ENCODE data around the gene STXBP5L.
A peak's percentile ranks its signal among the peaks of the same experiment; 100 is the strongest.
"Not testable (repeated sequence)": the region's sequence is repeated elsewhere in the genome, so short reads cannot be mapped to it uniquely, and the experiment has no call there.

Gene STXBP5L

GRCh38 chr3:121362035-121362734 lies 454.2 kb downstream of the STXBP5L start:
- no peak for DNase-seq (ENCODE audit: low read depth)
- H3K4me3 ChIP-seq (ENCODE audit: low read length) = no peak overlapping the region
- TF ChIP-seq, protein P1, sequence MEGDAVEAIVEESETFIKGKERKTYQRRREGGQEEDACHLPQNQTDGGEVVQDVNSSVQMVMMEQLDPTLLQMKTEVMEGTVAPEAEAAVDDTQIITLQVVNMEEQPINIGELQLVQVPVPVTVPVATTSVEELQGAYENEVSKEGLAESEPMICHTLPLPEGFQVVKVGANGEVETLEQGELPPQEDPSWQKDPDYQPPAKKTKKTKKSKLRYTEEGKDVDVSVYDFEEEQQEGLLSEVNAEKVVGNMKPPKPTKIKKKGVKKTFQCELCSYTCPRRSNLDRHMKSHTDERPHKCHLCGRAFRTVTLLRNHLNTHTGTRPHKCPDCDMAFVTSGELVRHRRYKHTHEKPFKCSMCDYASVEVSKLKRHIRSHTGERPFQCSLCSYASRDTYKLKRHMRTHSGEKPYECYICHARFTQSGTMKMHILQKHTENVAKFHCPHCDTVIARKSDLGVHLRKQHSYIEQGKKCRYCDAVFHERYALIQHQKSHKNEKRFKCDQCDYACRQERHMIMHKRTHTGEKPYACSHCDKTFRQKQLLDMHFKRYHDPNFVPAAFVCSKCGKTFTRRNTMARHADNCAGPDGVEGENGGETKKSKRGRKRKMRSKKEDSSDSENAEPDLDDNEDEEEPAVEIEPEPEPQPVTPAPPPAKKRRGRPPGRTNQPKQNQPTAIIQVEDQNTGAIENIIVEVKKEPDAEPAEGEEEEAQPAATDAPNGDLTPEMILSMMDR (conservative IDR thresholded peaks at IDR 0.05; ENCODE audit: low read length) = no peak

DNA sequence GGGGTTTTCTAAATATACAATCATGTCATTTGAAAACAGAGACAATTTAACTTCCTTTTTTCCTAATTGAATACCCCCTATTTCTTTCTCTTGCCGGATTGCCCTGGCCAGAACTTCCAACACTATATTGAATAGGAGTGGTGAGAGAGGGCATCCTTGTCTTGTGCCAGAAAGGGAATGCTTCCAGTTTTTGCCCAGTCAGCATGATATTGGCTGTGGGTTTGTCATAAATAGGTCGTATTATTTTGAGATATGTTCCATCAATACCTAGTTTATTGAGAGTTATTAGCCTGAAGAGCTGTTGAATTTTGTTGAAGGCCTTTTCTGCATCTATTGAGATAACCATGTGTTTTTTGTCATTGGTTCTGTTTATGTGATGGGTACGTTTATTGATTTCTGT lies 480.3 kb downstream of the STXBP5L start:
- not testable (repeated sequence) for DNase-seq (ENCODE audit: low read depth); H3K4me3 ChIP-seq (ENCODE audit: low read length)

DNA sequence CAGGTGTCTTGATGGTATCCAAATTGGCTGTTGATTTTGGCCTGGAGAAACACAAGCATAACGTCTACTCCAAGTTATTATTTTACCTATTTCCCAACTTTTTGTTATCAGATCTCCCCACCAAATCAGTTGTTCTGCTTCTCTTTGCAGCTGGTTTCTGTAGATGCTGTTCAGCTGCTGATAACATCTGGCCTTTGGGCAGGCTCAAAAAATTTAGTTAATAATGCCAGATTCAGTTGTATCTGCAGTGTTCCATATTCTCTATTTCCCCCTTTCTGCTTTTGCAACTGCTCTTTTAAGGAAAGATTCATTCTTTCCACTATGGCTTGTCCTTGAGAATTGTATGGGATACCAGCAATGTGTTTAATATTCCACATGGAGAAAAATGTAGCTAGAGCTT lies 488.0 kb downstream of the STXBP5L start:
- H3K4me3 ChIP-seq (ENCODE audit: low read length); DNase-seq (ENCODE audit: low read depth): not testable (repeated sequence)

DNA sequence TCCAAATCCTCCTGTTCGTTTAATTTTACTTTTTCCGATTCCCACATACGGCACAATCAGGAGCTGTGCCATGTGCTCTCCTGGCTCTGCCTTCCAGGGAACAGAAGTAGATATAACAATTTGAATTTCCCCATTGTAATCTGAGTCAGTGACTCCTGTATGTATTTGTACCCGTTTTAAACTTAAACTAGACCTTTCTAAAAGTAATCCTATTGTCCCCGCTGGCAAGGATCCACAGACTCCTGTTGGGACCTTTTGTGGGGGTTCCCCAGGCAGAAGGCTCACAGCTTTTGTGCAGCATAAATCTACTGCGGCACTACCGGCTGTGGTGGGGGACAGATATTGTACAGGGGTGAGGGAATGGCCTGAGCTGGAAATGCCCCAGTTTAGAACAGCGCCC lies 490.0 kb downstream of the STXBP5L start:
- H3K4me3 ChIP-seq (ENCODE audit: low read length); DNase-seq (ENCODE audit: low read depth): not testable (repeated sequence)

- DNase-seq (ENCODE audit: low read depth) = no peak
- no peak overlapping the region for H3K4me3 ChIP-seq (ENCODE audit: low read length)
- TF ChIP-seq, protein P1 (conservative IDR thresholded peaks at IDR 0.05; ENCODE audit: low read length) = no peak
Measured at GRCh38 chr3:121399820-121400219, 491.8 kb downstream of the STXBP5L start.

GRCh38 chr3:121405631-121406030 lies 497.6 kb downstream of the STXBP5L start:
- TF ChIP-seq, protein P1 (conservative IDR thresholded peaks at IDR 0.05; ENCODE audit: low read length) = no peak
- DNase-seq (ENCODE audit: low read depth) = no peak
- no peak overlapping the region for H3K4me3 ChIP-seq (ENCODE audit: low read length)

GRCh38 chr3:121411523-121411922 lies 503.5 kb downstream of the STXBP5L start:
- TF ChIP-seq, protein P1 (conservative IDR thresholded peaks at IDR 0.05; ENCODE audit: low read length) = no peak
- peak; percentile 27 for DNase-seq (ENCODE audit: low read depth)
- no peak overlapping the region for H3K4me3 ChIP-seq (ENCODE audit: low read length)

- H3K4me3 ChIP-seq (ENCODE audit: low read length) = no peak overlapping the region
- DNase-seq (ENCODE audit: low read depth) = no peak
- TF ChIP-seq, protein P1 (conservative IDR thresholded peaks at IDR 0.05; ENCODE audit: low read length) = no peak
Measured at GRCh38 chr3:121414924-121415323, 506.9 kb downstream of the STXBP5L start.

DNA sequence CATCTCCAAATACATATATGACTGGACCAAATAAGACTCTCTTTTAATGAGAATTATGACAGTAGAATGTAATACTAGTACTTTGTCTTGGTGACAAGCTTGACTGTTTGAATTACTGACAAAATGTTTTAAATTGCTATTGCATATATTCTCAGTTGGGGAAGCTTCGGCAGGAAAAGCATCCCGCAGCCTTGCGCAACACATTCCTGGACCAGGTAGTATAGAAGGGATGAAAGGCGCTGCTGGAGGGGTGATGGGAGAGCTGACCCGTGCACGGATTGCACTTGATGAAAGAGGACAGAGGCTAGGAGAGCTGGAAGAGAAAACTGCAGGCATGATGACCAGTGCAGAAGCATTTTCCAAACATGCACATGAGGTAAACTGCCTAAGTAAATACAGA lies 510.2 kb downstream of the STXBP5L start:
- DNase-seq (ENCODE audit: low read depth) = no peak
- H3K4me3 ChIP-seq (ENCODE audit: low read length) = no peak overlapping the region
- TF ChIP-seq, protein P1 (conservative IDR thresholded peaks at IDR 0.05; ENCODE audit: low read length) = no peak

Measured in AG10803 (cell line).